Measurements from ENCODE around the gene PLAGL1.

DNA sequence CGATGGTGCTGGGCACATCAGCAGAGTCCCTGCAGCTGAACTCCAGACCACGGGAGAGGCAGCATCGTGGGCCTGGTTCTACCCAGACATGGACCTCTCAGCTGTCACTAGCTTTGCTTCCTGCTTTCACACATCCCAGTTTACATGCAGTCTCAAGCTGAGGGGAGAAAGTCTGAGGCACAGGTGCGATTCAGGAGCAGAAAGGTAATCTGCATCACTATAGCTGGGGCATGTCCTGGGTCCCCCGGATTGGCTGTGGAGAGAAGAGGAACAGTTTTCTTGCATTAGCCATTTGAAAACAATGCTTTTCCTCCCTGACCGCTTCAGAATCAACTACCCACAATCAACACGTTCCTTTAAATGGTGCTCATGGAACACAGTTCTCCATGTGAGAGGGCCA is 59.9 kb downstream of the PLAGL1 start:
- TF ChIP-seq POLR2A (IDR thresholded peaks at IDR 0.05) (no peak), CTCF (IDR thresholded peaks at IDR 0.05) (no peak)

All from lower leg skin (tissue), 3 donors.